Neuronal stem cell (in vitro differentiated cells): ENCODE results near the gene FEZ2.

Experiments used
- DNase-seq: peaks from one replicate; pipeline ENCODE4 v3.0.0-alpha.2; 2013; ENCODE audit warnings: low spot score
- H2AFZ ChIP-seq: one replicate; pipeline ENCODE4 v1.6.1; 2013; ENCODE audit warnings: mild to moderate bottlenecking, low read length, inconsistent platforms
- H2AK5ac ChIP-seq: 2 replicates; pipeline ENCODE4 v1.6.1; 2013; ENCODE audit warnings: low read depth, mild to moderate bottlenecking, inconsistent platforms, low read length, moderate library complexity, mixed read lengths
- H2BK120ac ChIP-seq: 2 replicates; pipeline ENCODE4 v1.6.1; 2013; ENCODE audit warnings: low read depth, mild to moderate bottlenecking, inconsistent platforms, low read length, moderate library complexity, mixed read lengths
- H2BK12ac ChIP-seq: one replicate; pipeline ENCODE4 v1.6.1; 2013; ENCODE audit warnings: low read length, inconsistent platforms
- H2BK15ac ChIP-seq: 2 replicates; pipeline ENCODE4 v1.6.1; 2013; ENCODE audit warnings: mild to moderate bottlenecking, low read length, inconsistent platforms, mixed read lengths
- H2BK5ac ChIP-seq: one replicate; pipeline ENCODE4 v1.6.1; 2013; ENCODE audit warnings: inconsistent platforms, mild to moderate bottlenecking, low read length, moderate library complexity
- H3K14ac ChIP-seq: one replicate; pipeline ENCODE4 v1.6.1; 2013; ENCODE audit warnings: low read length, inconsistent platforms
- H3K18ac ChIP-seq: 2 replicates; pipeline ENCODE4 v1.6.1; 2013; ENCODE audit warnings: low read length, inconsistent platforms
- H3K23ac ChIP-seq: 2 replicates; pipeline ENCODE4 v1.6.1; 2013; ENCODE audit warnings: low read depth, mild to moderate bottlenecking, mixed read lengths, low read length, inconsistent platforms; ENCODE audit not compliant: poor library complexity
- H3K27ac ChIP-seq: replicated peaks from 3 replicates; pipeline ENCODE4 v1.5.1; 2013; ENCODE audit warnings: low read length, inconsistent platforms
- H3K27me3 ChIP-seq, 3 experiments: 2 replicates each; pipeline ENCODE4 v1.6.1; 2013; ENCODE audit warnings: low read length in 3 of 3, mild to moderate bottlenecking in 2 of 3, inconsistent platforms in 1 of 3, low read depth in 1 of 3, mixed read lengths in 1 of 3, moderate library complexity in 1 of 3; ENCODE audit not compliant: control insufficient read depth in 3 of 3, insufficient read depth in 3 of 3
- H3K36me3 ChIP-seq, 2 donors: replicated peaks in 1 of 2; 2 replicates each; pipeline ENCODE4 v1.6.1; 2013; ENCODE audit warnings: low read length in 2 of 2; ENCODE audit not compliant: control insufficient read depth in 2 of 2, insufficient read depth in 2 of 2
- H3K4ac ChIP-seq: 2 replicates; pipeline ENCODE4 v1.6.1; 2013; ENCODE audit warnings: inconsistent platforms, mild to moderate bottlenecking, low read length, moderate library complexity
- H3K4me1 ChIP-seq, 2 donors: 1 replicate in 1 of 2; 2 replicates in 1 of 2; pipeline ENCODE4 v1.6.1; 2013; ENCODE audit warnings: low read length in 2 of 2, low read depth in 1 of 2; ENCODE audit not compliant: control insufficient read depth in 2 of 2, insufficient read depth in 1 of 2
- H3K4me2 ChIP-seq: one replicate; pipeline ENCODE4 v1.6.1; 2013; ENCODE audit warnings: mild to moderate bottlenecking, low read length, inconsistent platforms; ENCODE audit not compliant: insufficient read depth, poor library complexity, severe bottlenecking
- H3K4me3 ChIP-seq, 2 donors: 2 replicates each; pipeline ENCODE4 v1.5.1; 2013; ENCODE audit warnings: low read length in 2 of 2, mild to moderate bottlenecking in 2 of 2, inconsistent platforms in 1 of 2, moderate library complexity in 1 of 2
- H3K79me1 ChIP-seq: one replicate; pipeline ENCODE4 v1.6.1; 2013; ENCODE audit warnings: low read depth, mild to moderate bottlenecking, inconsistent platforms, low read length, moderate library complexity
- H3K9ac ChIP-seq: one replicate; pipeline ENCODE4 v1.6.1; 2013; ENCODE audit warnings: mild to moderate bottlenecking, low read depth, low read length, inconsistent platforms; ENCODE audit not compliant: poor library complexity
- H3K9me3 ChIP-seq, 2 donors: replicated peaks in 1 of 2; 2 replicates each; pipeline versions ENCODE3 to v1.6.1; 2013; ENCODE audit warnings: low read length in 2 of 2, mild to moderate bottlenecking in 2 of 2, inconsistent platforms in 1 of 2, low read depth in 1 of 2, mixed read lengths in 1 of 2, moderate library complexity in 1 of 2; ENCODE audit not compliant: control insufficient read depth in 2 of 2, insufficient read depth in 1 of 2
- H4K8ac ChIP-seq: one replicate; pipeline ENCODE4 v1.6.1; 2013; ENCODE audit warnings: low read depth, mild to moderate bottlenecking, inconsistent platforms, low read length, moderate library complexity
- H4K91ac ChIP-seq: one replicate; pipeline ENCODE4 v1.6.1; 2013; ENCODE audit warnings: low read length, low read depth, mild to moderate bottlenecking, inconsistent platforms; ENCODE audit not compliant: poor library complexity
- WGBS, 2 donors: extraction: QIAGEN DNeasy Blood & Tissue Kit; methylation state at CpG; one replicate each; pipeline ENCODE4 v1.1.7; 2013; ENCODE audit warnings: missing lambda C conversion rate in 2 of 2, mixed read lengths in 1 of 2; ENCODE audit not compliant: insufficient read length in 2 of 2, insufficient replicate concordance in 1 of 2; ENCODE audit errors: extremely low coverage in 2 of 2; 5-methylcytosine and 5-hydroxymethylcytosine counted together

FEZ2 gene

GRCh38 chr2:36579297-36579664, 18.7 kb downstream of the FEZ2 start:
- Histone ChIP-seq H3K4me3 (no peak overlapping the region), H2BK12ac (no peak overlapping the region), H3K9ac (no peak overlapping the region), H2AFZ (no peak overlapping the region), H4K91ac (no peak overlapping the region), H3K27ac (no peak overlapping the region), H2BK5ac (no peak overlapping the region), H4K8ac (no peak overlapping the region), H3K36me3 (peaks cover 7 to 97% of the 10 kb centered on the region in 2 donors), H2BK15ac (no peak overlapping the region), H3K18ac (no peak overlapping the region), H3K79me1 (no peaks in the 10 kb centered on the region), H3K4me2 (no peak overlapping the region), H3K27me3 (no peaks in the 10 kb centered on the region), H3K14ac (no peak overlapping the region), H3K23ac (no peak overlapping the region), H2AK5ac (no peak overlapping the region), H3K4ac (no peak overlapping the region), H3K4me1 (peaks cover 0 to 1% of the 10 kb centered on the region in 2 donors), H2BK120ac (no peak overlapping the region), H3K9me3 (no peaks in the 10 kb centered on the region)
- DNase-seq, result no peak

GRCh38 chr2:36578343-36579296, 19.3 kb downstream of the FEZ2 start:
- Histone ChIP-seq H3K27ac (no peak overlapping the region), H2AFZ (no peak overlapping the region), H3K23ac (no peak overlapping the region), H3K4me3 (no peak overlapping the region), H3K9me3 (no peaks in the 10 kb centered on the region), H2BK12ac (no peak overlapping the region), H2BK5ac (no peak overlapping the region), H2AK5ac (no peak overlapping the region), H3K18ac (no peak overlapping the region), H2BK15ac (no peak overlapping the region), H3K27me3 (no peaks in the 10 kb centered on the region), H3K9ac (no peak overlapping the region), H3K4me2 (no peak overlapping the region), H3K36me3 (peaks cover 7 to 95% of the 10 kb centered on the region in 2 donors), H3K14ac (no peak overlapping the region), H3K79me1 (no peaks in the 10 kb centered on the region), H3K4ac (no peak overlapping the region), H2BK120ac (no peak overlapping the region), H3K4me1 (peaks cover 0 to 1% of the 10 kb centered on the region in 2 donors), H4K8ac (no peak overlapping the region), H4K91ac (no peak overlapping the region)
- DNase-seq, result no peak
- no CpG with 5 or more reads among the region's 10 CpGs for WGBS, 2 donors

GRCh38 chr2:36577884-36578283, 20.1 kb downstream of the FEZ2 start:
- H3K27me3 ChIP-seq, result no peaks in the 10 kb centered on the region
- H3K14ac ChIP-seq, result no peak overlapping the region
- no peak overlapping the region for H3K27ac ChIP-seq
- WGBS, 2 donors, result 100% methylated on average over 1 of the region's 2 CpGs; no CpG with 5 or more reads in 1 of the 2 donors
- no peak overlapping the region for H3K18ac ChIP-seq
- H3K4me2 ChIP-seq, result no peak overlapping the region
- no peaks in the 10 kb centered on the region for H3K9me3 ChIP-seq
- no peak overlapping the region for H4K91ac ChIP-seq
- H3K4ac ChIP-seq, result no peak overlapping the region
- no peak overlapping the region for H4K8ac ChIP-seq
- no peak overlapping the region for H2AFZ ChIP-seq
- H3K23ac ChIP-seq, result no peak overlapping the region
- DNase-seq, result no peak
- H3K9ac ChIP-seq, result no peak overlapping the region
- H2BK120ac ChIP-seq, result no peak overlapping the region
- H3K4me3 ChIP-seq, result no peak overlapping the region
- no peak overlapping the region for H2BK12ac ChIP-seq
- H3K4me1 ChIP-seq, result peaks cover 0 to 1% of the 10 kb centered on the region in 2 donors
- peaks cover 7 to 94% of the 10 kb centered on the region in 2 donors for H3K36me3 ChIP-seq
- H2BK5ac ChIP-seq, result no peak overlapping the region
- H3K79me1 ChIP-seq, result no peaks in the 10 kb centered on the region
- no peak overlapping the region for H2AK5ac ChIP-seq
- H2BK15ac ChIP-seq, result no peak overlapping the region

GRCh38 chr2:36574560-36574959, 23.4 kb downstream of the FEZ2 start:
- Histone ChIP-seq H3K79me1 (no peaks in the 10 kb centered on the region), H4K91ac (no peak overlapping the region), H3K9ac (no peak overlapping the region), H2BK15ac (no peak overlapping the region), H2AFZ (no peak overlapping the region), H3K4me1 (peaks cover 1 to 6% of the 10 kb centered on the region in 2 donors), H2AK5ac (no peak overlapping the region), H2BK120ac (no peak overlapping the region), H3K4me2 (no peak overlapping the region), H3K36me3 (peaks cover 3 to 79% of the 10 kb centered on the region in 2 donors), H3K4ac (no peak overlapping the region), H3K23ac (no peak overlapping the region), H3K27ac (no peak overlapping the region), H4K8ac (no peak overlapping the region), H2BK5ac (no peak overlapping the region), H3K27me3 (no peaks in the 10 kb centered on the region), H2BK12ac (no peak overlapping the region), H3K9me3 (no peaks in the 10 kb centered on the region), H3K14ac (no peak overlapping the region), H3K18ac (no peak overlapping the region), H3K4me3 (no peak overlapping the region)
- WGBS, 2 donors, result no CpG with 5 or more reads among the region's 2 CpGs
- no peak for DNase-seq
